ENCODE measurements around the gene GLYR1.

GRCh38 chr16:4814542-4815173 is 32.4 kb downstream of the GLYR1 start:
- no peak for TF ChIP-seq TEAD4 (IDR thresholded peaks at IDR 0.05)
- TF ChIP-seq USF1 (IDR thresholded peaks at IDR 0.05) = no peak
- TF ChIP-seq RAD21 (IDR thresholded peaks at IDR 0.05; ENCODE audit: low read depth) = no peak
- no peak for TF ChIP-seq FOXM1 (IDR thresholded peaks at IDR 0.05; ENCODE audit: borderline replicate concordance, low read depth)
- TF ChIP-seq MAX (IDR thresholded peaks at IDR 0.05) = no peak
- no peak for TF ChIP-seq EGR1 (IDR thresholded peaks at IDR 0.05)
- no peak for TF ChIP-seq ZBTB7A (IDR thresholded peaks at IDR 0.05; ENCODE audit: low read depth)
- TF ChIP-seq EP300 (IDR thresholded peaks at IDR 0.05; ENCODE audit: borderline replicate concordance) = no peak
- TF ChIP-seq TCF12 (IDR thresholded peaks at IDR 0.05; ENCODE audit: low read depth) = no peak
- no peak for TF ChIP-seq REST (IDR thresholded peaks at IDR 0.05; ENCODE audit: low read depth)

All from Ishikawa (cell line).